ENCODE measurements around the gene MYADM. TPM values are rescaled to one million over a fixed set of nuclear protein-coding genes. Genes with fewer than 3 reads are reported as not detected.

Gene MYADM
- total and polyA plus RNA-seq, 2 of the 13 experiments (the other 11 are each of a cell fraction or from before 2014, with no cell fraction given): 19.9 to 38.1 TPM

DNA sequence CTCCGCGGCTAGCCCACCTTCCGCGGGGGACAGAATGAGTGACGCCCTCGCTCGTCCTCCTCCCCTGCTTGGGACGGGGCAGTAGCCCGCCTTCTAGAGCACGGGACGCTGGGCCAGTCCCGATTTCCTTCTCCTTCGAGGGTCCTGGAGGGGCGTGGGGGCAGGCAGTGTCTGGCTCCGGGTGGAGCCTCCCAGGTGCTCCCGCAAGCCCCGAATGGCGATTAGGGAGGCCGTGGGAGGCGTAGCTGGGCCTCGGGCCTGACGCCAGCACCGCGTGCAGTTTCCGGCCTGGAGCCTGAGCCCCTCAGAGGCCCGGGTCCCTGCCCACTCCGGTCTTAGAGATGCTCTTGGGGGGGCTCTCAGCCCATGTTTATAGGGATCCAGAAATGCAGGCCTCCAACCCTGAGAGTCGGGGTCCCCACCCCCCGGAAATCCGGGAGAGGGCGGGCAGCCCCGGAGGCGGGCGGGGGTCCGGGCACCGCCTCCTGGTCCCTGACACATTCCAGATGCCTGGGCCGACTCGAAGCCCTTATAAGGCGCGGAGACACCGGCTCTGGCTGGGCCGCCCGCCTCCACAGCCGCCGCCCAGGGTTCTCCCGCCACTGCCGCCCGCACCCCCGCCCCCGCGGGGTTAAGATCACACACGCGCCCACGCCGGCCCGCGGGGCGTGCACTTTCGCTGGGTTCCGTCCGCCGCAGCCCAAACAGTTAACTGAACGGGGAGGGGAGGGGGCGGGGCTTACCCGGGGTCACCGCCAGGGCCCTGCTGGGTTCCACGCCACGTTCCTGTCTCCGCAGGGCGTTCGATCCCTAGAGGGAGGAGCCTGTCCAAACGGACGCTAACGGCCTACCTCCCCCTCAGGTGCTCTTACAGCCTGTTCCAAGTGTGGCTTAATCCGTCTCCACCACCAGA, 1.5 kb downstream of the MYADM start (continued):
- TF ChIP-seq ETV6 (CRISPR knock-in tag; conservative IDR thresholded peaks at IDR 0.05): 0 out of 2 replicates have a peak, but pooled peaks have one; percentile 9
- no peak for TF ChIP-seq RNF2 (conservative IDR thresholded peaks at IDR 0.05; ENCODE audit: low read depth)
- TF ChIP-seq GPN1 (CRISPR knock-in tag; IDR thresholded peaks at IDR 0.05; ENCODE audit: borderline replicate concordance): no peak
- peak; percentile 17; the same call in 1 of the 3 replicates for TF ChIP-seq MXI1 (IDR thresholded peaks at IDR 0.05; ENCODE audit: borderline replicate concordance, low read depth, low read length)
- TF ChIP-seq NFKB2 (CRISPR knock-in tag; IDR thresholded peaks at IDR 0.05; ENCODE audit: borderline replicate concordance): peak; percentile 45; the same call in 1 of the 2 replicates
- TF ChIP-seq ZNF543 (CRISPR knock-in tag; IDR thresholded peaks at IDR 0.05): peak; percentile 43; the same call in 1 of the 2 replicates
- no peak for TF ChIP-seq SP1 (IDR thresholded peaks at IDR 0.05)
- TF ChIP-seq SP1 (CRISPR knock-in tag; IDR thresholded peaks at IDR 0.05): peak; percentile 73
- TF ChIP-seq, protein P1, sequence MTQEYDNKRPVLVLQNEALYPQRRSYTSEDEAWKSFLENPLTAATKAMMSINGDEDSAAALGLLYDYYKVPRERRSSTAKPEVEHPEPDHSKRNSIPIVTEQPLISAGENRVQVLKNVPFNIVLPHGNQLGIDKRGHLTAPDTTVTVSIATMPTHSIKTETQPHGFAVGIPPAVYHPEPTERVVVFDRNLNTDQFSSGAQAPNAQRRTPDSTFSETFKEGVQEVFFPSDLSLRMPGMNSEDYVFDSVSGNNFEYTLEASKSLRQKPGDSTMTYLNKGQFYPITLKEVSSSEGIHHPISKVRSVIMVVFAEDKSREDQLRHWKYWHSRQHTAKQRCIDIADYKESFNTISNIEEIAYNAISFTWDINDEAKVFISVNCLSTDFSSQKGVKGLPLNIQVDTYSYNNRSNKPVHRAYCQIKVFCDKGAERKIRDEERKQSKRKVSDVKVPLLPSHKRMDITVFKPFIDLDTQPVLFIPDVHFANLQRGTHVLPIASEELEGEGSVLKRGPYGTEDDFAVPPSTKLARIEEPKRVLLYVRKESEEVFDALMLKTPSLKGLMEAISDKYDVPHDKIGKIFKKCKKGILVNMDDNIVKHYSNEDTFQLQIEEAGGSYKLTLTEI (CRISPR knock-in tag; conservative IDR thresholded peaks at IDR 0.05): no peak
- no peak for TF ChIP-seq ZFP36 (IDR thresholded peaks at IDR 0.05; ENCODE audit: borderline replicate concordance, low read depth, low read length, partially characterized antibody)
- peak; percentile 48; the same call in 1 of the 2 replicates for TF ChIP-seq TARDBP (CRISPR knock-in tag; IDR thresholded peaks at IDR 0.05)
- TF ChIP-seq, protein P2, sequence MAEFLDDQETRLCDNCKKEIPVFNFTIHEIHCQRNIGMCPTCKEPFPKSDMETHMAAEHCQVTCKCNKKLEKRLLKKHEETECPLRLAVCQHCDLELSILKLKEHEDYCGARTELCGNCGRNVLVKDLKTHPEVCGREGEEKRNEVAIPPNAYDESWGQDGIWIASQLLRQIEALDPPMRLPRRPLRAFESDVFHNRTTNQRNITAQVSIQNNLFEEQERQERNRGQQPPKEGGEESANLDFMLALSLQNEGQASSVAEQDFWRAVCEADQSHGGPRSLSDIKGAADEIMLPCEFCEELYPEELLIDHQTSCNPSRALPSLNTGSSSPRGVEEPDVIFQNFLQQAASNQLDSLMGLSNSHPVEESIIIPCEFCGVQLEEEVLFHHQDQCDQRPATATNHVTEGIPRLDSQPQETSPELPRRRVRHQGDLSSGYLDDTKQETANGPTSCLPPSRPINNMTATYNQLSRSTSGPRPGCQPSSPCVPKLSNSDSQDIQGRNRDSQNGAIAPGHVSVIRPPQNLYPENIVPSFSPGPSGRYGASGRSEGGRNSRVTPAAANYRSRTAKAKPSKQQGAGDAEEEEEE (CRISPR knock-in tag; IDR thresholded peaks at IDR 0.05; ENCODE audit: borderline replicate concordance): no peak
- TF ChIP-seq MZF1 (CRISPR knock-in tag; IDR thresholded peaks at IDR 0.05; ENCODE audit: borderline replicate concordance): no peak
- peak; percentile 55 for TF ChIP-seq SPEN (CRISPR knock-in tag; IDR thresholded peaks at IDR 0.05; ENCODE audit: low read depth)
- TF ChIP-seq SNAPC5 (CRISPR knock-in tag; IDR thresholded peaks at IDR 0.05; ENCODE audit: borderline replicate concordance): 0 out of 2 replicates have a peak, but pooled peaks have one; percentile 67
- TF ChIP-seq ZNF547 (CRISPR knock-in tag; IDR thresholded peaks at IDR 0.05): peak; percentile 67; the same call in 1 of the 2 replicates
- TF ChIP-seq ZFY (CRISPR knock-in tag; IDR thresholded peaks at IDR 0.05): peak; percentile 63
- TF ChIP-seq U2AF1 (optimal IDR thresholded peaks at IDR 0.05; ENCODE audit: low read depth, low read length): no peak
- TF ChIP-seq GZF1 (CRISPR knock-in tag; IDR thresholded peaks at IDR 0.05): no peak
- TF ChIP-seq ZNF256 (CRISPR knock-in tag; conservative IDR thresholded peaks at IDR 0.05): peak; percentile 49; the same call in 1 of the 2 replicates
- TF ChIP-seq ERF (CRISPR knock-in tag; IDR thresholded peaks at IDR 0.05): no peak
- peak; percentile 98 for TF ChIP-seq HIVEP1 (CRISPR knock-in tag; IDR thresholded peaks at IDR 0.05)
- peak; percentile 92 for TF ChIP-seq ZNF652 (CRISPR knock-in tag; IDR thresholded peaks at IDR 0.05; ENCODE audit: borderline replicate concordance, low read depth)
- TF ChIP-seq, protein P3, sequence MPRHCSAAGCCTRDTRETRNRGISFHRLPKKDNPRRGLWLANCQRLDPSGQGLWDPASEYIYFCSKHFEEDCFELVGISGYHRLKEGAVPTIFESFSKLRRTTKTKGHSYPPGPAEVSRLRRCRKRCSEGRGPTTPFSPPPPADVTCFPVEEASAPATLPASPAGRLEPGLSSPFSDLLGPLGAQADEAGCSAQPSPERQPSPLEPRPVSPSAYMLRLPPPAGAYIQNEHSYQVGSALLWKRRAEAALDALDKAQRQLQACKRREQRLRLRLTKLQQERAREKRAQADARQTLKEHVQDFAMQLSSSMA (CRISPR knock-in tag; IDR thresholded peaks at IDR 0.05): no peak
- 0 out of 2 replicates have a peak, but pooled peaks have one; percentile 43 for TF ChIP-seq THYN1 (CRISPR knock-in tag; IDR thresholded peaks at IDR 0.05; ENCODE audit: borderline replicate concordance, low read depth)
- TF ChIP-seq POLR2A (IDR thresholded peaks at IDR 0.05; ENCODE audit: insufficient read depth in 1 of 2, low read depth in 2 of 2, low read length in 2 of 2): peak; percentile 57 to 85; a peak in 3 of 4 replicates

Measured in HepG2 (cell line).